IMR-90 (cell line): ENCODE data around the gene IL18. TPM values are rescaled to one million over a fixed set of nuclear protein-coding genes. Genes with fewer than 3 reads are reported as not detected.
A peak's percentile ranks its signal among the peaks of the same experiment; 100 is the strongest.

Experiments
- ATAC-seq: fragments of 200-7000 bp; cut with Tn5 transposase; 2 replicates; pipeline ENCODE4 v1.9.1; 2020; ENCODE audit warnings: low read depth, mild to moderate bottlenecking, moderate library complexity
- BruUV-seq: library from RNA; stranded (reverse); fragments of 400-500 nt; replicated peaks from 2 replicates; lab custom pipeline; 2021; lab: Mats Ljungman, UMichigan
- CTCF ChIA-PET: fragments of 300-600 bp; formaldehyde crosslinking; extraction: SDS; loops from one replicate; lab custom pipeline; 2021; ENCODE audit warnings: antibody characterized with exemption; lab: Yijun Ruan, JAX
- POLR2A ChIA-PET: fragments of 300-600 bp; sonication (Branson Sonifier 250); formaldehyde crosslinking; loops from one replicate; lab custom pipeline; 2022; ENCODE audit warnings: antibody characterized with exemption; ENCODE audit not compliant: unreplicated experiment; lab: Charles Lee
- DNase-seq: peaks from one replicate; pipeline ENCODE4 v3.0.0; 2013
- H2AFZ ChIP-seq: replicated peaks from 2 replicates; pipeline ENCODE3; 2013; ENCODE audit warnings: low read length, mild to moderate bottlenecking; ENCODE audit not compliant: poor library complexity
- H2AK5ac ChIP-seq: 2 replicates; pipeline ENCODE4 v1.6.1; 2013; ENCODE audit warnings: low read depth, low read length, inconsistent platforms
- H2AK9ac ChIP-seq: replicated peaks from 2 replicates; pipeline ENCODE3; 2013; ENCODE audit warnings: mild to moderate bottlenecking, low read depth, low read length, moderate library complexity; ENCODE audit not compliant: poor library complexity
- H2BK120ac ChIP-seq: 2 replicates; pipeline ENCODE4 v1.6.1; 2013; ENCODE audit warnings: low read depth, low read length, inconsistent platforms
- H2BK15ac ChIP-seq: 3 replicates; pipeline ENCODE4 v1.6.1; 2013; ENCODE audit warnings: low read depth, low read length, inconsistent platforms
- H2BK20ac ChIP-seq: 2 replicates; pipeline ENCODE4 v1.6.1; 2013; ENCODE audit warnings: low read depth, mild to moderate bottlenecking, inconsistent platforms, low read length, moderate library complexity
- H2BK5ac ChIP-seq: 2 replicates; pipeline ENCODE4 v1.6.1; 2013; ENCODE audit warnings: mild to moderate bottlenecking, low read depth, low read length, inconsistent platforms; ENCODE audit not compliant: poor library complexity, severe bottlenecking
- H3K14ac ChIP-seq: replicated peaks from 2 replicates; pipeline ENCODE4 v1.6.1; 2013; ENCODE audit warnings: low read depth, low read length, inconsistent platforms
- H3K18ac ChIP-seq: 2 replicates; pipeline ENCODE4 v1.6.1; 2013; ENCODE audit warnings: low read depth, low read length, control low read depth
- H3K23ac ChIP-seq: 2 replicates; pipeline ENCODE4 v1.6.1; 2013; ENCODE audit warnings: low read depth, low read length, inconsistent platforms
- H3K27ac ChIP-seq: 2 replicates; pipeline ENCODE4 v1.5.1; 2013; ENCODE audit warnings: mild to moderate bottlenecking, control low read depth, low read length; ENCODE audit not compliant: insufficient read depth
- H3K27me3 ChIP-seq: 2 replicates; pipeline ENCODE4 v1.6.1; 2013; ENCODE audit warnings: low read length; ENCODE audit not compliant: control insufficient read depth, insufficient read depth
- H3K36me3 ChIP-seq: 2 replicates; pipeline ENCODE4 v1.6.1; 2013; ENCODE audit warnings: low read length, mixed read lengths; ENCODE audit not compliant: control insufficient read depth, insufficient read depth
- H3K4ac ChIP-seq: 2 replicates; pipeline ENCODE4 v1.6.1; 2013; ENCODE audit warnings: low read depth, low read length, inconsistent platforms
- H3K4me1 ChIP-seq: 2 replicates; pipeline ENCODE4 v1.6.1; 2013; ENCODE audit warnings: low read length, mixed read lengths; ENCODE audit not compliant: control insufficient read depth, insufficient read depth
- H3K4me2 ChIP-seq: 2 replicates; pipeline ENCODE4 v1.6.1; 2013; ENCODE audit warnings: low read depth, mild to moderate bottlenecking, control low read depth, low read length, moderate library complexity
- H3K4me3 ChIP-seq: 2 replicates; pipeline ENCODE4 v1.5.1; 2013; ENCODE audit warnings: low read depth, mild to moderate bottlenecking, control low read depth, low read length, moderate library complexity; ENCODE audit not compliant: insufficient read depth
- H3K56ac ChIP-seq: 2 replicates; pipeline ENCODE4 v1.6.1; 2013; ENCODE audit warnings: low read length, inconsistent platforms; ENCODE audit not compliant: insufficient read depth; ENCODE audit errors: extremely low read depth
- H3K79me1 ChIP-seq, 2 experiments: 2 replicates each; pipeline ENCODE4 v1.6.1; 2013; ENCODE audit warnings: low read length in 2 of 2, inconsistent platforms in 1 of 2, low read depth in 1 of 2
- H3K9ac ChIP-seq: 2 replicates; pipeline ENCODE4 v1.6.1; 2013; ENCODE audit warnings: low read depth, low read length, control low read depth
- H3K9me1 ChIP-seq: 2 replicates; pipeline ENCODE4 v1.6.1; 2013; ENCODE audit warnings: low read length, inconsistent platforms; ENCODE audit not compliant: insufficient read depth
- H3K9me3 ChIP-seq: 2 replicates; pipeline ENCODE4 v1.6.1; 2013; ENCODE audit warnings: low read length; ENCODE audit not compliant: control insufficient read depth, insufficient read depth
- H4K20me1 ChIP-seq: 2 replicates; pipeline ENCODE4 v1.6.1; 2013; ENCODE audit warnings: low read length, inconsistent platforms; ENCODE audit not compliant: insufficient read depth
- H4K5ac ChIP-seq: 2 replicates; pipeline ENCODE4 v1.6.1; 2013; ENCODE audit warnings: mild to moderate bottlenecking, low read depth, low read length, control low read depth
- H4K8ac ChIP-seq, 2 experiments: 2 replicates each; pipeline ENCODE4 v1.6.1; 2013; ENCODE audit warnings: low read depth in 2 of 2, low read length in 2 of 2, control low read depth in 1 of 2, inconsistent platforms in 1 of 2
- H4K91ac ChIP-seq: 2 replicates; pipeline ENCODE4 v1.6.1; 2013; ENCODE audit warnings: low read depth, low read length, inconsistent platforms; ENCODE audit not compliant: insufficient read depth
- CHD1 ChIP-seq: IDR thresholded peaks from 2 replicates; pipeline ENCODE4 v1.6.1; 2012; ENCODE audit warnings: low read depth, low read length, improper control_type of control experiment
- POLR2A ChIP-seq: IDR thresholded peaks from 2 replicates; pipeline ENCODE4 v1.6.1; 2012; ENCODE audit warnings: mild to moderate bottlenecking, low read depth, low read length
- WGBS, 2 experiments: methylation state at CpG; one replicate each; pipeline versions ENCODE4 v1.1.5 to v1.1.7; 2013; ENCODE audit warnings: missing lambda C conversion rate in 2 of 2; ENCODE audit not compliant: insufficient read length in 1 of 2; ENCODE audit errors: extremely low coverage in 2 of 2; 5-methylcytosine and 5-hydroxymethylcytosine counted together
- dilution Hi-C: fragments of 300-500 bp; cut with HindIII; formaldehyde crosslinking; loops from one replicate; pipeline ENCODE4 v1.14.3; 2018; ENCODE audit warnings: low sequenced_read_pairs; ENCODE audit not compliant: unreplicated experiment
- in situ Hi-C: fragments of 300-500 bp; cut with MboI; formaldehyde crosslinking; loops from 3 replicates; pipeline ENCODE4 v1.14.3; 2019; ENCODE audit warnings: low sequenced_read_pairs, inconsistent platforms, mixed read lengths
- intact Hi-C: fragments of 100-400 bp; cut with micrococcal nuclease; formaldehyde crosslinking; loops from 2 replicates; pipeline ENCODE4 v1.10.0; 2022
- polyA plus RNA-seq, 3 experiments: library from polyadenylated mRNA; depleted of rRNA; stranded (reverse); fragments of >200 nt; gene quantifications; 2 replicates each; pipeline ENCODE4 v1.2.3, GENCODE V29; 2012; ENCODE audit warnings: low replicate concordance in 1 of 3
- total RNA-seq: library from RNA; depleted of rRNA; stranded (reverse); fragments of >200 nt; gene quantifications from 2 replicates; pipeline ENCODE4 v1.2.3, GENCODE V29; 2012
- TF ChIP-seq, protein P1 (sequence below): fragments of 150-350 bp; IDR thresholded peaks from 2 replicates; pipeline ENCODE4 v1.6.1; 2017; ENCODE audit warnings: mild to moderate bottlenecking, antibody characterized with exemption, low read length, low read depth
- TF ChIP-seq, protein P2 (sequence below): conservative IDR thresholded peaks from 2 replicates; pipeline ENCODE4 v1.5.1; 2012; ENCODE audit warnings: mild to moderate bottlenecking, low read depth, low read length, improper control_type of control experiment
- TF ChIP-seq, protein P3 (sequence below): fragments of 150-350 bp; IDR thresholded peaks from 2 replicates; pipeline ENCODE4 v1.6.1; 2016; ENCODE audit warnings: low read depth, mild to moderate bottlenecking, low read length, moderate library complexity, borderline replicate concordance

IL18 gene
- total and polyA plus RNA-seq, 2 of the 4 experiments (the other 2 are of a cell fraction) = 0.54 to 0.96 TPM

DNA sequence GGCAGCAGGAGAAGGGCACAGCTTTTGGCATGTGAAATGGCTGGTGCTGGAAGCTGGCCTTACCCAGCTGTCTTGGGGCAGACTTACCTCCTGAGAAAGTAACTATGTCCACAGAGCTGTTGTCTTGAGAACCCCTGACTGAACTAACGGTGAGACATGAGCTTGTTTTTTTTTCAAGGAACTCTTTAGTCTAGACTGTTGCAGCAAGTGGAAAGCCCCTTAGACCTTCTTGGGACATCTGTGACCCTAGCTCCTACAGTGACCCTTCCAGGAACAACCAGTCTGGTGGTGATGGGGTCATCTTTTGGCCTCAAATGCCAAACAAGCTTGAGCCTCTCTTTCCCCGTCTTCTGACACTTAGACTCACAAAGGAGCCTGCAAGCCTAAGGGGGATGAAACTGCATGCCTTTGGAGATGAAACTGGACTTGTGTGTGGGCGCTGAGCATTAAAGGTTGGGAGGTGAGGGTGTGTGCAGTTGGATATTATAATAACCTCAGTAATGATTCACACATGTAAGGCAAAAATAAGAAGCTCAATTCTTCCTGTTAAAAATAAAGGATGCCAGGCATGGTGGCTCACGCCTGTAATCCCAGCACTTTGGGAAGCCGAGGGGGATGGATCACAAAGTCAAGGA lies 41.8 kb downstream of the IL18 start:
- Histone ChIP-seq H2BK5ac (no peak overlapping the region), H3K9me1 (no peaks in the 10 kb centered on the region), H4K91ac (no peak overlapping the region; the same call in 1 of the 2 replicates), H2AK5ac (peak overlapping the region; percentile 70; the same call in 1 of the 2 replicates), H4K8ac (no peak overlapping the region), H3K79me1 (no peaks in the 10 kb centered on the region), H3K23ac (no peak overlapping the region), H4K5ac (no peak overlapping the region), H3K9ac (no peak overlapping the region), H2BK120ac (peak overlapping the region; percentile 38; the same call in 1 of the 2 replicates), H3K27ac (no peak overlapping the region), H2BK20ac (peak overlapping the region; percentile 60; the same call in 1 of the 2 replicates), H3K27me3 (no peaks in the 10 kb centered on the region), H3K4ac (no peak overlapping the region; the same call in 1 of the 2 replicates), H3K18ac (no peak overlapping the region), H3K4me1 (peaks cover 5% of the 10 kb centered on the region; the same call in 1 of the 2 replicates), H3K4me2 (no peak overlapping the region), H3K4me3 (no peak overlapping the region), H2AFZ (no peak overlapping the region), H2AK9ac (no peak overlapping the region), H2BK15ac (no peak overlapping the region; the same call in 2 of the 3 replicates), H3K14ac (no peak overlapping the region), H4K20me1 (no peaks in the 10 kb centered on the region), H3K9me3 (no peaks in the 10 kb centered on the region), H3K56ac (no peak overlapping the region), H3K36me3 (no peaks in the 10 kb centered on the region)
- 83% methylated on average over 1 of the region's 5 CpGs; no CpG with 5 or more reads in 1 of the 2 experiments for WGBS, 2 experiments
- dilution Hi-C loops = no loop called here
- ATAC-seq (no peak), DNase-seq (no peak)
- POLR2A ChIA-PET = interaction anchor here (0.6 kb wide), 1 partner anchor 262 kb away, joined by 4 read pairs; no protein-coding TSS in a partner anchor
- no TSS peak for BruUV-seq
- in situ Hi-C loops = loop anchor here (25.0 kb wide), 1 partner anchor 1165 kb away; no protein-coding TSS in a partner anchor
- CTCF ChIA-PET = interaction anchor here (1.0 to 2.9 kb wide), 3 partner anchors 9 to 35 kb away, joined by 3 to 19 read pairs (median 3); no protein-coding TSS in a partner anchor
- TF ChIP-seq, protein P1, sequence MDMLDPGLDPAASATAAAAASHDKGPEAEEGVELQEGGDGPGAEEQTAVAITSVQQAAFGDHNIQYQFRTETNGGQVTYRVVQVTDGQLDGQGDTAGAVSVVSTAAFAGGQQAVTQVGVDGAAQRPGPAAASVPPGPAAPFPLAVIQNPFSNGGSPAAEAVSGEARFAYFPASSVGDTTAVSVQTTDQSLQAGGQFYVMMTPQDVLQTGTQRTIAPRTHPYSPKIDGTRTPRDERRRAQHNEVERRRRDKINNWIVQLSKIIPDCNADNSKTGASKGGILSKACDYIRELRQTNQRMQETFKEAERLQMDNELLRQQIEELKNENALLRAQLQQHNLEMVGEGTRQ = no peak
- no peak for TF ChIP-seq CHD1
- no peak for TF ChIP-seq POLR2A
- TF ChIP-seq, protein P2, sequence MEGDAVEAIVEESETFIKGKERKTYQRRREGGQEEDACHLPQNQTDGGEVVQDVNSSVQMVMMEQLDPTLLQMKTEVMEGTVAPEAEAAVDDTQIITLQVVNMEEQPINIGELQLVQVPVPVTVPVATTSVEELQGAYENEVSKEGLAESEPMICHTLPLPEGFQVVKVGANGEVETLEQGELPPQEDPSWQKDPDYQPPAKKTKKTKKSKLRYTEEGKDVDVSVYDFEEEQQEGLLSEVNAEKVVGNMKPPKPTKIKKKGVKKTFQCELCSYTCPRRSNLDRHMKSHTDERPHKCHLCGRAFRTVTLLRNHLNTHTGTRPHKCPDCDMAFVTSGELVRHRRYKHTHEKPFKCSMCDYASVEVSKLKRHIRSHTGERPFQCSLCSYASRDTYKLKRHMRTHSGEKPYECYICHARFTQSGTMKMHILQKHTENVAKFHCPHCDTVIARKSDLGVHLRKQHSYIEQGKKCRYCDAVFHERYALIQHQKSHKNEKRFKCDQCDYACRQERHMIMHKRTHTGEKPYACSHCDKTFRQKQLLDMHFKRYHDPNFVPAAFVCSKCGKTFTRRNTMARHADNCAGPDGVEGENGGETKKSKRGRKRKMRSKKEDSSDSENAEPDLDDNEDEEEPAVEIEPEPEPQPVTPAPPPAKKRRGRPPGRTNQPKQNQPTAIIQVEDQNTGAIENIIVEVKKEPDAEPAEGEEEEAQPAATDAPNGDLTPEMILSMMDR = no peak
- TF ChIP-seq, protein P3, sequence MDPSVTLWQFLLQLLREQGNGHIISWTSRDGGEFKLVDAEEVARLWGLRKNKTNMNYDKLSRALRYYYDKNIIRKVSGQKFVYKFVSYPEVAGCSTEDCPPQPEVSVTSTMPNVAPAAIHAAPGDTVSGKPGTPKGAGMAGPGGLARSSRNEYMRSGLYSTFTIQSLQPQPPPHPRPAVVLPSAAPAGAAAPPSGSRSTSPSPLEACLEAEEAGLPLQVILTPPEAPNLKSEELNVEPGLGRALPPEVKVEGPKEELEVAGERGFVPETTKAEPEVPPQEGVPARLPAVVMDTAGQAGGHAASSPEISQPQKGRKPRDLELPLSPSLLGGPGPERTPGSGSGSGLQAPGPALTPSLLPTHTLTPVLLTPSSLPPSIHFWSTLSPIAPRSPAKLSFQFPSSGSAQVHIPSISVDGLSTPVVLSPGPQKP = no peak
- intact Hi-C loops = loop anchor here (5.0 kb wide), 1 partner anchor 35 kb away; no protein-coding TSS in a partner anchor
